NT2/D1 (cell line): ENCODE measurements around the gene ATP2A3.

Experiments used
- SUZ12 ChIP-seq: IDR thresholded peaks from 2 replicates; pipeline ENCODE4 v1.6.1; 2011; ENCODE audit not compliant: insufficient read length, insufficient read depth; ENCODE audit errors: extremely low read depth
- ZNF274 ChIP-seq: IDR thresholded peaks from 2 replicates; pipeline ENCODE4 v1.6.1; 2011; ENCODE audit warnings: mild to moderate bottlenecking, low read depth, low read length

GRCh38 chr17:3966720-3967363 is 2.6 kb upstream of the ATP2A3 start:
- TF ChIP-seq SUZ12 (no peak), ZNF274 (no peak)
